ENCODE results near the gene TMEM222. TPM values are rescaled to one million over a fixed set of nuclear protein-coding genes. Genes with fewer than 3 reads are reported as not detected.

The TMEM222 gene
- total RNA-seq, 1 donor from 2014 or later, result 37.8 TPM

GRCh38 chr1:27333717-27334279 lies 11.8 kb downstream of the TMEM222 start:
- DNase-seq (ENCODE audit: low spot score) (no peak), ATAC-seq (no peak)
- intact Hi-C loops (cut with DNase I), result no loop called here

- no peak for DNase-seq (ENCODE audit: low spot score)
- ATAC-seq, result no peak
- intact Hi-C loops (cut with DNase I), result no loop called here
Measured at GRCh38 chr1:27335506-27336422, 13.8 kb downstream of the TMEM222 start.

GRCh38 chr1:27336756-27337155 lies 14.8 kb downstream of the TMEM222 start:
- DNase-seq (ENCODE audit: low spot score), result no peak
- ATAC-seq, result no peak
- intact Hi-C loops (cut with DNase I), result no loop called here

GRCh38 chr1:27338751-27339150 lies 16.8 kb downstream of the TMEM222 start:
- ATAC-seq (no peak), DNase-seq (ENCODE audit: low spot score) (no peak)
- intact Hi-C loops (cut with DNase I), result no loop called here

- intact Hi-C loops (cut with DNase I), result no loop called here
- DNase-seq (ENCODE audit: low spot score) (no peak), ATAC-seq (no peak)
Measured at GRCh38 chr1:27339213-27339612, 17.2 kb downstream of the TMEM222 start.

GRCh38 chr1:27341525-27342252 lies 19.7 kb downstream of the TMEM222 start, which contains the start of gene SYTL1:
TSS of gene SYTL1 (plus strand) at chr1:27342022. CDS start at chr1:27345335, 3,313 bp downstream.
- intact Hi-C loops (cut with DNase I), result no loop called here
- no peak for DNase-seq (ENCODE audit: low spot score)
- ATAC-seq, result no peak

GRCh38 chr1:27342391-27342777 lies 20.4 kb downstream of the TMEM222 start:
- no peak for ATAC-seq
- no peak for DNase-seq (ENCODE audit: low spot score)
- intact Hi-C loops (cut with DNase I), result no loop called here

- DNase-seq (ENCODE audit: low spot score) (no peak), ATAC-seq (peak; percentile 13)
- intact Hi-C loops (cut with DNase I), result no loop called here
Measured at GRCh38 chr1:27342778-27343638, 21.0 kb downstream of the TMEM222 start.

GRCh38 chr1:27343639-27344025 lies 21.7 kb downstream of the TMEM222 start:
- intact Hi-C loops (cut with DNase I), result no loop called here
- DNase-seq (ENCODE audit: low spot score) (no peak), ATAC-seq (no peak)

GRCh38 chr1:27345272-27345671 lies 23.3 kb downstream of the TMEM222 start:
- DNase-seq (ENCODE audit: low spot score) (no peak), ATAC-seq (no peak)
- intact Hi-C loops (cut with DNase I), result no loop called here

- DNase-seq (ENCODE audit: low spot score) (no peak), ATAC-seq (no peak)
- intact Hi-C loops (cut with DNase I), result no loop called here
Measured at GRCh38 chr1:27346357-27346756, 24.4 kb downstream of the TMEM222 start.

- ATAC-seq (no peak), DNase-seq (ENCODE audit: low spot score) (no peak)
- intact Hi-C loops (cut with DNase I), result no loop called here
Measured at GRCh38 chr1:27346991-27347624, 25.1 kb downstream of the TMEM222 start.

GRCh38 chr1:27348861-27349783 lies 27.2 kb downstream of the TMEM222 start:
- intact Hi-C loops (cut with DNase I), result no loop called here
- no peak for DNase-seq (ENCODE audit: low spot score)
- ATAC-seq, result peak; percentile 23

- no peak for DNase-seq (ENCODE audit: low spot score)
- peak; percentile 70 for ATAC-seq
- intact Hi-C loops (cut with DNase I), result no loop called here
Measured at GRCh38 chr1:27349784-27350662, 28.1 kb downstream of the TMEM222 start.

- ATAC-seq (peak; percentile 47), DNase-seq (ENCODE audit: low spot score) (no peak)
- intact Hi-C loops (cut with DNase I), result no loop called here
Measured at GRCh38 chr1:27350663-27351540, 28.9 kb downstream of the TMEM222 start.
